CD4-positive, alpha-beta T cell treated with Interleukin-6 at 100 ng/mL for 8 hours (primary cell): ENCODE data around the gene SH2D7.

Source experiments
- DNase-seq: peaks from one replicate; pipeline ENCODE4 v3.0.0-alpha.2; 2020; ENCODE audit warnings: mixed read lengths, low spot score

The SH2D7 gene

GRCh38 chr15:78104119-78104479, 11.7 kb downstream of the SH2D7 start:
- DNase-seq, result no peak

DNA sequence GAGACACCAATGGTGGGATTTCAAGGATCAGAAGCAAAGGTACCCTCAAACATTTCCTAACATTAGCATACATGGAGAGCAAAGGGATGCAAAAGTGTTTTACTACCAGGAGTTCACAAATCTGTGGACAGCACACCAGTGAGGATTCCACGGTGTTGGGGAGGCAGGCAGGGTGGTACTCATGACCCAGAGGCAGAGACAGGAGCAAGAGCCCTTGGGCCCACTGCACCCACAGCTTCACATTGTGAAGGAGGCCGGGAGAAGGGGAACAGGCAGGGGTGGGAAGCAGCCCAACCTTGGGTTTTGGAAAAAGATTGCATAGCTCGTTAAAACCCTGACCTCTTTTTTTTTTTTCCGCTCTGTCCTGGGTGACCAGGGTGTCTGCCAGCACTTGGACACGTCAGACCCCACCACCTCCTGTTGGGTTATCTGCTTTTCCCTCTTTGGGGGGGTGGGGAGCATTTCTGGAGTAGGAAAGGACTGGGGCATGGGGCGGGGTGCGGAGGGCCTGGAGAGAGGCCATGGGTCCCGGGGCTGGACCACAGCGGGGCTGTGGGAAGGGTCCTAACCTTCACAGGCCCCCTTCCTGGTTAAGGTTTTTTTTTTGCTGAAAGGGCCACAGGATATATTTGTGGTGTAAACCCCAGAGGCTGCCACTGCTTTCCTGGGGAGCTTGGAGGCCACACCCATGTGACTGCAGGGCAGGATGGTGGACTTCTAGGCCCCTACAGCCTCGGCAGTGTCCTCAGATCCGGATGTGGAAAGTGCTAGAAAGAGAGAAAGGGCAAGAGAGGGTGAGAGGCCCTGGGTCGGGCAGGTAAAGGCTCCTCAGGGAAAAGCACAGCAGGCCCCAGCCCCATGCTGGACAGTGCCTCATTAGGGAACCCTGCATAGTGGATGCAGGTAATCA, 12.5 kb downstream of the SH2D7 start:
- DNase-seq, result no peak

- no peak for DNase-seq
Observed at GRCh38 chr15:78105476-78106241, 13.3 kb downstream of the SH2D7 start.

- no peak for DNase-seq
Observed at GRCh38 chr15:78107471-78107870, 15.1 kb downstream of the SH2D7 start.

GRCh38 chr15:78108300-78109084, 16.1 kb downstream of the SH2D7 start:
- peak; percentile 88 for DNase-seq

GRCh38 chr15:78109156-78109555, 16.8 kb downstream of the SH2D7 start:
- DNase-seq, result no peak

DNA sequence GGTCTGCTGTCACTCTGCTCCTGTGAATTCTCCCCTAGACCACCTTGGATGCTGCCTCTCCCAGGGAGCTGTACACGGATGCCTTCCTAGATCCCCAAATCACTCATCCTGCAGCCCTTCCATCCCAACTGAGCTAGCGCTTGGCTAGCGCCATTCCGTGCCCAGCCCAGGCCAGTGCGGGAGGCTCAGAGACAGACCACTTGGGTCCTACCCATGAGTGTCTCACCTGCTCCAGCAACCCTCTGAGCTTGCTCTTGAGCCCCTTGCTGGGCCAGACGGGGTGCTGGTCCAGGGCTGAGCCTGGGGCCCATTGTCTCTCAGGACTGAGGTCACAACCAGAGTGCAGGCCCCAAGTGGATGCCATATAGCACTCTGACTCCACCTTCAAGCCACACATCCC, 17.7 kb downstream of the SH2D7 start:
- DNase-seq, result no peak

DNA sequence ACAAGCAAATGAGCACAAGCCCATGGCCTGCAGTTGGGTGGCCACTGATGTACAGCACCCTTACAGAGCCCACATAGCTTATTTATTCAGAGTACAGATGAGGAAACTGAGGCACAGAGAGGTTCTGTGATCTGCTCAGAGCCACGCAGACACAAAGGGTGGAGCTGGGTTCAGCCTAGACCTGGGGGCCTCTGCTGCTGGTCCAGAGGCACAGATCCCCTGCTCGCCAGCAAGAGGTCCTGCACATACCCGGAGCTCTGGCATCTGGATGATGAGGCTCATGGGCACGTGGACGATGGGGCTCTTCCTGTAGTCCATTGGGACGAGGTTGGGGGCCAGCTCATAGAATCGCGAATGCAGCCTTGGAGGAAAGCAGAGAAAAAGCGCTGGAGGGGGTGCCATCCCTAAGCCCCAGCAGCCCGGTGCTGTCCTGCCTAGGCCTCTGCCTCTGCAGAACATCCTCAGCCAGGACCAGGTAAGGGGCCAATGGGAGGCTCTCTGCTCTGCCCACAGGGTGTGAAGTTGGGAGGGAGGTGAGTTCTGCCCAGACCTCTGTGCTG, 18.6 kb downstream of the SH2D7 start:
- DNase-seq, result no peak

GRCh38 chr15:78111788-78112187, 19.4 kb downstream of the SH2D7 start:
- DNase-seq, result no peak

DNA sequence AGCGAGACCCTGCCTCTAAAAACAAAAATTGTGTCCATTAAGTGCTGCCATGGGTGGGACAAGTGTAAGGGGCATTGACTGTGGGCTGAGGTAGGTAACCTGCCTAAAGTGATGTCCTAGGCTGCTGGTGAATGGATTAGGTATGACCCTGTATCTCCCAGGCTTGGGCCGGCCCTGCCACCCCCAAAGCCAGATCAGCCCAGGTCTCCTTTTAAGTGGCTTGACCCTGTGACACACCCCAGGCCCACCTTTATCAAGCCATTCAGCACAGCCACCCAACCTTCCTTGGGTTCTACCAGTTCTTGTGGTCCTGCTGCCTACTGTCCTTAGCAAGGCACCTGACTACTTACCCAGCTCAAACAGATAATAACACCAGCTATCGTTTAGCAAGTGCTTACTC, 20.2 kb downstream of the SH2D7 start:
- no peak for DNase-seq

GRCh38 chr15:78120523-78120922, 28.2 kb downstream of the SH2D7 start:
- no peak for DNase-seq

DNA sequence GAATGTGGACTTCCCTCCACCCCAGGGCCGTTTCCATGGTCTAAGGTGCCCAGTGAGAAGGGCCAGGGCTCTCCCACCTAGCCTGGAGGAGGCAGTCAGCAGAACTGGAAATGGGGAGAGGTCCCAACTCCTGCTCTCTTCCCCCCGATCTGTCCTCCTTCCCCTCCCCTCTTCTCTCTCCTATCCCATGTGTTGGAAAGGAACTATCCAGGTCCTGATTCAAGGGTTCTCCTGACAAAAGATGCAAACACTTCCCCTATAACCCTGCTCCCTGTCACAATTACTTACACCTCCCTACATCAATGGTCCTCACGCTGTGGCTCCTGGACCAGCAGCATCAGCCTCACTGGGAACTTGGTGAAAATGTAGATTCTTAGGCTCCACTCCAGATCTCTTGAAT, 32.9 kb downstream of the SH2D7 start:
- DNase-seq, result no peak

GRCh38 chr15:78127882-78128281, 35.5 kb downstream of the SH2D7 start:
- no peak for DNase-seq

DNA sequence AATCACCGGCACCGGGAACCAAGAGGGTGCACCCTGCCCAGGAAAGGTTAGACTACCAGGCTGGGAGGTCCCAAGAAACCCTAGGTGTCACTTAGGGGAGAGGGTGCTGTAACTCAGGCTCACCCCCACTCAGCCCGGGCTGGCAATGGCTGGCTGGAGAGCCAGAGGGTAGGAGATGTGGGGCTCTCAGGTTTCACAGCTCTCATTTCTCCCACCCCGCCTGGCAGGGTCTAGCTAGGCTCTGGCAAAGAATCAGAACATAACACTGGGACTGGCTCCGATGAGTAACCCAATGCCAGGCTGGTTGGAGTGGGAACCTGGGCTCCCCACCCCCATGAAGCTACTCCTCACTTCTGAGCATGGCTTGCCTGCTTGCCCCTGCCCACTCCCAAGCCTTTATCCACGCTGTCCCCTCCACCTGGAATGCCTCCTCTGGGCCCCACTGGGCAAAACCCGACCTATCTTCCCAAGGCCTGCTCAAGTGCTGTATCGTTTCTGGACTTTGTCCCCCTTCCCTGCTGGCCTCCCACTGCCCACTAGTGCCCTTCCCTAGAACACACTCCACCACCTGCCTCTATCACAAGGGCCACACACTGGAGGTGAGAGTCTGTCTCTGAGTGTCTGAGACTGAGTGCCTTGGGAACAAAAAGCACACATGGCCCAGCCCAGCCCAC, 36.9 kb downstream of the SH2D7 start:
- DNase-seq, result no peak

GRCh38 chr15:78129751-78130287, 37.5 kb downstream of the SH2D7 start:
- no peak for DNase-seq

GRCh38 chr15:78130466-78131294, 38.3 kb downstream of the SH2D7 start:
- DNase-seq, result no peak

- peak; percentile 71 for DNase-seq
Observed at GRCh38 chr15:78131295-78132061, 39.1 kb downstream of the SH2D7 start, which contains the start of gene CIB2. TSS of gene CIB2 (minus strand) at chr15:78131445. CDS start at chr15:78131215, 230 bp downstream.

DNA sequence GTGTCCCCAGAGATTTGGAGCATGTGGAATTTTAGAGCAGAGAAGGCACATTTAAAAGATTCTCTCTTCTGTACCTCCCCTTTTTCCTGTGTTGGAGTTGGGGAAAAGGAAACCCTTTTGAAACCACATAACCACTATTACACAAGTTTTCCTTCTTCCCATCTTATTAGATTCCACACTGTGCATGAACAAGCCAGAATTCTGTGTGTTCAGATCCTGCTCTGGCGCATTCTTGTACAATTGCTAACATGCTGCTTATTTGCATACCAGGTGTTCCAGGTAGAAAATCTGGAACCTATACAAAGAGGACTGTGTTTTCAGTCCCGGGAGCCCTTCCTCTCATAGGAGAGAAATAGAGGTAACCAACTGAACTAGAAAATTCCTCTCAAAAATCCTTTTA, 41.4 kb downstream of the SH2D7 start:
- no peak for DNase-seq

DNA sequence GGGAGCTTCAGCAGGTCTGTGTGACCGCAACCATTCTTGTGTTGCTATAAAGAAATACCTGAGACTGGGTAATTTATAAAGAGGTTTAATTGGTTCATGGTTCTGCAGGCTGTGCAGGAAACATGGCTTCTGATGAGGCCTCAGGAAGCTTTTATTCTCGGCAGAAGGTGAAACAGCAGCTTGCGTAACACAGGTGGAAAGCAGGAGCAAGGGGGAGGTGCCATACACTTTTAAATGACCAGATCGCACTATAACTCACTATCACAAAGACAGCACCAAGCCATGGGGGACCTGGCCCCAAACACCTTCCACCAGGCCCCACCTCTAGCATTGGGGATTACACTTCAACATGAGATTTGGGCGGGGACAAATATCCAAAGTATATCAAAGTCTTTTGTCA, 47.2 kb downstream of the SH2D7 start:
- DNase-seq, result no peak

DNA sequence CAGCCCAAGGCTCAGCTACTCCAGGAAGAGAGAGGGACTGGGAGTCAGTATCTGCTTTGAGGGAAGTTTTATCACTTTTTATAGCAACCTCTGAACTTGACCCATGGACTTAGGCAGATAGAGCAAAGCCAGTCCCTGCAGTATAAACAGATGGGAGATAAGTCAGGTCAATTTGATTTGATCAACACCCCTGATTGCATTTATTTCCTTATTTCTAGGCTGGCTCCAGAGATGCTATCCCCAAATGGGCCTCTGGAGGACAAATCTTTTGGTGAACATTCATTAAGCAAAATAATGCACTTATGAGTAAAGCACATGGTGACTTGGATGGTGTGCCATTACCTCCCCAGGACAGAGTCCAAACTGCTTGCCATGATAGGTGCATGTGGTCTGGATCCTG, 47.9 kb downstream of the SH2D7 start:
- DNase-seq, result no peak
